GM12878 (cell line): ENCODE data around the gene DENND1B.

Experiments
- EZH2 ChIP-seq: IDR thresholded peaks from 2 replicates; pipeline ENCODE4 v1.6.1; 2012; ENCODE audit warnings: low read depth, mild to moderate bottlenecking, control low read depth, inconsistent platforms, low read length, borderline replicate concordance; ENCODE audit not compliant: control insufficient read depth
- GATAD2B ChIP-seq: fragments of 450-650 bp; conservative IDR thresholded peaks from 2 replicates; pipeline ENCODE4 v1.6.1; 2017; ENCODE audit warnings: low read depth, mild to moderate bottlenecking, moderate library complexity
- IKZF2 ChIP-seq, 2 experiments: fragments of 450-650 bp; IDR thresholded peaks; 2 replicates each; pipeline ENCODE4 v1.6.1; 2017; ENCODE audit warnings: mild to moderate bottlenecking in 2 of 2, moderate library complexity in 2 of 2
- SMC3 ChIP-seq: IDR thresholded peaks from 2 replicates; pipeline ENCODE4 v1.6.1; 2011; ENCODE audit warnings: low read length, improper control_type of control experiment, borderline replicate concordance
- TF ChIP-seq, protein P1 (sequence below), 3 experiments: IDR thresholded peaks in 2 of 3; conservative IDR thresholded peaks in 1 of 3; 2 replicates each; pipeline ENCODE4 v1.5.1; 2011; ENCODE audit warnings: low read depth in 3 of 3, low read length in 3 of 3, mild to moderate bottlenecking in 3 of 3, control low read depth in 2 of 3, moderate library complexity in 2 of 3, inconsistent platforms in 1 of 3, mixed read lengths in 1 of 3; ENCODE audit not compliant: control insufficient read depth in 2 of 3, insufficient read depth in 1 of 3; ENCODE audit errors: extremely low read depth in 1 of 3
- TF ChIP-seq, protein P2 (sequence below): IDR thresholded peaks from 2 replicates; pipeline ENCODE4 v1.6.1; 2012; ENCODE audit warnings: low read length, inconsistent platforms
- TF ChIP-seq, protein P3 (sequence below): IDR thresholded peaks from 2 replicates; pipeline ENCODE4 v1.6.1; 2011; ENCODE audit warnings: low read depth, low read length, improper control_type of control experiment, borderline replicate concordance

DNA sequence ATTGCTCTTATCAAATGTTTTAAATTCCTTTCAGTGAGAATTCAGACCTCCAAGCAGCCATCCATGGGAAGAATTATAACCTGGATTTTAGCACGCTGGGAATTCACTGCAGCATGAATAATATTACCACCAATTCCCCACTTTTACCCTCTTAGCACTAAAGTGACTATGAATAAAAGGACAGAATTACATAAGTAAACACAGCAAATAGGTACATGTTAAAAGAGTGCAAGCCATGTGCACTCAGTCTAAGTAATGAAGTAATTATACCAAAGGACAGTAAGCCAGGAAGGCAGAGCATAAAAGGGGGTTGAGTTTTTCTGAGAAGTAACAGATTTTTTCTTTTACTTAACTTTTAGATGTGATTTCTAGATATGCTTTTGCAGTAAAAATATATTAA, 176.3 kb downstream of the DENND1B start:
- no peak for TF ChIP-seq EZH2
- no peak for TF ChIP-seq SMC3
- TF ChIP-seq IKZF2 (IDR thresholded peaks at IDR 0.05), result no peak
- TF ChIP-seq, protein P1, sequence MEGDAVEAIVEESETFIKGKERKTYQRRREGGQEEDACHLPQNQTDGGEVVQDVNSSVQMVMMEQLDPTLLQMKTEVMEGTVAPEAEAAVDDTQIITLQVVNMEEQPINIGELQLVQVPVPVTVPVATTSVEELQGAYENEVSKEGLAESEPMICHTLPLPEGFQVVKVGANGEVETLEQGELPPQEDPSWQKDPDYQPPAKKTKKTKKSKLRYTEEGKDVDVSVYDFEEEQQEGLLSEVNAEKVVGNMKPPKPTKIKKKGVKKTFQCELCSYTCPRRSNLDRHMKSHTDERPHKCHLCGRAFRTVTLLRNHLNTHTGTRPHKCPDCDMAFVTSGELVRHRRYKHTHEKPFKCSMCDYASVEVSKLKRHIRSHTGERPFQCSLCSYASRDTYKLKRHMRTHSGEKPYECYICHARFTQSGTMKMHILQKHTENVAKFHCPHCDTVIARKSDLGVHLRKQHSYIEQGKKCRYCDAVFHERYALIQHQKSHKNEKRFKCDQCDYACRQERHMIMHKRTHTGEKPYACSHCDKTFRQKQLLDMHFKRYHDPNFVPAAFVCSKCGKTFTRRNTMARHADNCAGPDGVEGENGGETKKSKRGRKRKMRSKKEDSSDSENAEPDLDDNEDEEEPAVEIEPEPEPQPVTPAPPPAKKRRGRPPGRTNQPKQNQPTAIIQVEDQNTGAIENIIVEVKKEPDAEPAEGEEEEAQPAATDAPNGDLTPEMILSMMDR (IDR thresholded peaks at IDR 0.05 in 2 of 3, conservative IDR thresholded peaks at IDR 0.05 in 1 of 3; ENCODE audit: control insufficient read depth in 2 of 3, extremely low read depth in 1 of 3, insufficient read depth in 1 of 3, low read depth in 3 of 3, low read length in 3 of 3), result no peak
- TF ChIP-seq GATAD2B, result no peak
- TF ChIP-seq, protein P2, sequence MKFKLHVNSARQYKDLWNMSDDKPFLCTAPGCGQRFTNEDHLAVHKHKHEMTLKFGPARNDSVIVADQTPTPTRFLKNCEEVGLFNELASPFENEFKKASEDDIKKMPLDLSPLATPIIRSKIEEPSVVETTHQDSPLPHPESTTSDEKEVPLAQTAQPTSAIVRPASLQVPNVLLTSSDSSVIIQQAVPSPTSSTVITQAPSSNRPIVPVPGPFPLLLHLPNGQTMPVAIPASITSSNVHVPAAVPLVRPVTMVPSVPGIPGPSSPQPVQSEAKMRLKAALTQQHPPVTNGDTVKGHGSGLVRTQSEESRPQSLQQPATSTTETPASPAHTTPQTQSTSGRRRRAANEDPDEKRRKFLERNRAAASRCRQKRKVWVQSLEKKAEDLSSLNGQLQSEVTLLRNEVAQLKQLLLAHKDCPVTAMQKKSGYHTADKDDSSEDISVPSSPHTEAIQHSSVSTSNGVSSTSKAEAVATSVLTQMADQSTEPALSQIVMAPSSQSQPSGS, result no peak
- TF ChIP-seq, protein P3, sequence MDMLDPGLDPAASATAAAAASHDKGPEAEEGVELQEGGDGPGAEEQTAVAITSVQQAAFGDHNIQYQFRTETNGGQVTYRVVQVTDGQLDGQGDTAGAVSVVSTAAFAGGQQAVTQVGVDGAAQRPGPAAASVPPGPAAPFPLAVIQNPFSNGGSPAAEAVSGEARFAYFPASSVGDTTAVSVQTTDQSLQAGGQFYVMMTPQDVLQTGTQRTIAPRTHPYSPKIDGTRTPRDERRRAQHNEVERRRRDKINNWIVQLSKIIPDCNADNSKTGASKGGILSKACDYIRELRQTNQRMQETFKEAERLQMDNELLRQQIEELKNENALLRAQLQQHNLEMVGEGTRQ, result no peak
